GM12878 (cell line): ENCODE data around the gene MIS12. TPM values are rescaled to one million over a fixed set of nuclear protein-coding genes. Genes with fewer than 3 reads are reported as not detected.

ENCODE experiments used
- ATAC-seq: fragments of 200-7000 bp; cut with Tn5 transposase; 3 replicates; pipeline ENCODE4 v1.9.1; 2020; ENCODE audit warnings: mild to moderate bottlenecking, moderate library complexity
- BruUV-seq: library from RNA; stranded (reverse); fragments of 400-500 nt; replicated peaks from 2 replicates; lab custom pipeline; 2021; lab: Mats Ljungman, UMichigan
- CTCF ChIA-PET: fragments of 300-600 bp; sonication (Branson Sonifier 250); formaldehyde crosslinking; extraction: SDS; loops from one replicate; lab custom pipeline; 2021; ENCODE audit warnings: inconsistent platforms; lab: Yijun Ruan, JAX
- POLR2A ChIA-PET: fragments of 350-600 bp; formaldehyde crosslinking; extraction: SDS; loops from one replicate; lab custom pipeline; 2021; ENCODE audit warnings: inconsistent platforms; lab: Charles Lee
- RAD21 ChIA-PET: fragments of 300-600 bp; sonication (Branson Sonifier 250); formaldehyde crosslinking; loops from one replicate; lab custom pipeline; 2023; ENCODE audit warnings: antibody characterized with exemption; ENCODE audit not compliant: unreplicated experiment; lab: Charles Lee
- SMC1A ChIA-PET: fragments of 300-600 bp; sonication (Branson Sonifier 250); formaldehyde crosslinking; loops from one replicate; lab custom pipeline; 2023; ENCODE audit not compliant: unreplicated experiment, uncharacterized antibody; lab: Charles Lee
- DNase-seq: peaks from one replicate; pipeline ENCODE4 v3.0.0-alpha.2; 2011; ENCODE audit warnings: low read depth, low spot score
- FAIRE-seq: peaks from 3 replicates; lab custom pipeline; 2011; peaks lifted over from hg19 to GRCh38; lab: Jason Lieb, UNC
- H2AFZ ChIP-seq: 2 replicates; pipeline ENCODE4 v1.6.0; 2011; ENCODE audit warnings: low read depth, low read length, control low read depth; ENCODE audit not compliant: control insufficient read depth
- H3K27ac ChIP-seq: 2 replicates; pipeline ENCODE4 v1.5.1; 2011; ENCODE audit warnings: control low read depth; ENCODE audit not compliant: control insufficient read depth, insufficient read depth
- H3K27me3 ChIP-seq, 2 experiments: replicated peaks in 1 of 2; 2 replicates each; pipeline versions ENCODE4 v1.6.0 to v1.6.1; 2011; ENCODE audit warnings: low read length in 1 of 2; ENCODE audit not compliant: control insufficient read depth in 2 of 2, insufficient read depth in 2 of 2
- H3K36me3 ChIP-seq, 2 experiments: 2 replicates each; pipeline ENCODE4 v1.5.1; 2011; ENCODE audit warnings: low read length in 1 of 2; ENCODE audit not compliant: control insufficient read depth in 2 of 2, insufficient read depth in 2 of 2
- H3K4me1 ChIP-seq: 2 replicates; pipeline ENCODE4 v1.6.1; 2011; ENCODE audit warnings: mild to moderate bottlenecking, low read length, moderate library complexity, mixed read lengths; ENCODE audit not compliant: control insufficient read depth, insufficient read depth
- H3K4me2 ChIP-seq: 2 replicates; pipeline ENCODE4 v1.6.0; 2011; ENCODE audit warnings: control low read depth; ENCODE audit not compliant: control insufficient read depth, insufficient read depth
- H3K4me3 ChIP-seq: fragments of 200-600 bp; sonication (generic); 2 replicates; pipeline ENCODE4 v1.5.1; 2016
- H3K79me2 ChIP-seq: 2 replicates; pipeline ENCODE4 v1.6.0; 2011; ENCODE audit warnings: low read length; ENCODE audit not compliant: control insufficient read depth, insufficient read depth
- H3K9ac ChIP-seq: 2 replicates; pipeline ENCODE4 v1.8.0; 2011; ENCODE audit warnings: low read length, control low read depth, mixed read lengths; ENCODE audit not compliant: control insufficient read depth, insufficient read depth
- H3K9me3 ChIP-seq: replicated peaks from 3 replicates; pipeline ENCODE4 v1.5.1; 2011; ENCODE audit warnings: mild to moderate bottlenecking, low read length; ENCODE audit not compliant: control insufficient read depth, insufficient read depth
- H4K20me1 ChIP-seq: 2 replicates; pipeline ENCODE4 v1.6.0; 2011; ENCODE audit not compliant: control insufficient read depth, insufficient read depth
- ASH2L ChIP-seq: fragments of 300-600, 200-600 bp; sonication (generic); IDR thresholded peaks from 2 replicates; pipeline ENCODE4 v1.6.1; 2017; ENCODE audit warnings: low read depth, mild to moderate bottlenecking, borderline replicate concordance
- ATF2 ChIP-seq: IDR thresholded peaks from 2 replicates; pipeline ENCODE4 v1.6.1; 2012; ENCODE audit warnings: low read length, inconsistent platforms
- ATF7 ChIP-seq: fragments of 450-650 bp; IDR thresholded peaks from 2 replicates; pipeline ENCODE4 v1.6.1; 2016; ENCODE audit warnings: low read depth, mild to moderate bottlenecking
- CBX5 ChIP-seq: sonication (generic); IDR thresholded peaks from 2 replicates; pipeline ENCODE4 v1.6.1; 2016; ENCODE audit warnings: low read depth, moderate library complexity, mild to moderate bottlenecking, inconsistent platforms
- ETV6 ChIP-seq, 2 experiments: fragments of 450-650 bp in 1 of 2; IDR thresholded peaks in 1 of 2; conservative IDR thresholded peaks in 1 of 2; 2 replicates each; pipeline ENCODE4 v1.6.1; 2014; ENCODE audit warnings: antibody characterized with exemption in 1 of 2, borderline replicate concordance in 1 of 2, low read depth in 1 of 2, mild to moderate bottlenecking in 1 of 2, moderate library complexity in 1 of 2
- KLF5 ChIP-seq: fragments of 450-650 bp; IDR thresholded peaks from 2 replicates; pipeline ENCODE4 v1.6.1; 2014; ENCODE audit warnings: mild to moderate bottlenecking; ENCODE audit not compliant: partially characterized antibody
- RAD21 ChIP-seq: IDR thresholded peaks from 2 replicates; pipeline ENCODE4 v1.6.1; 2011; ENCODE audit warnings: mild to moderate bottlenecking, low read depth, low read length, moderate library complexity; ENCODE audit not compliant: insufficient read depth
- RFX5 ChIP-seq: IDR thresholded peaks from 2 replicates; pipeline ENCODE4 v1.6.1; 2011; ENCODE audit warnings: low read depth, low read length, improper control_type of control experiment
- SIX5 ChIP-seq: IDR thresholded peaks from 2 replicates; pipeline ENCODE4 v1.6.1; 2011; ENCODE audit warnings: mild to moderate bottlenecking, low read depth, low read length, moderate library complexity; ENCODE audit not compliant: severe bottlenecking
- SKIL ChIP-seq: fragments of 450-650 bp; IDR thresholded peaks from 2 replicates; pipeline ENCODE4 v1.6.1; 2017; ENCODE audit warnings: mild to moderate bottlenecking, low read depth, inconsistent platforms; ENCODE audit not compliant: poor library complexity, severe bottlenecking
- SMAD1 ChIP-seq: fragments of 450-650 bp; IDR thresholded peaks from 2 replicates; pipeline ENCODE4 v1.6.1; 2018; ENCODE audit warnings: mild to moderate bottlenecking, low read depth; ENCODE audit not compliant: partially characterized antibody
- TBL1XR1 ChIP-seq: IDR thresholded peaks from 2 replicates; pipeline ENCODE4 v1.6.1; 2012; ENCODE audit warnings: low read depth, low read length, improper control_type of control experiment
- TCF12 ChIP-seq: IDR thresholded peaks from 2 replicates; pipeline ENCODE4 v1.6.1; 2011; ENCODE audit warnings: low read depth, mild to moderate bottlenecking, low read length
- ZNF217 ChIP-seq: fragments of 450-650 bp; IDR thresholded peaks from 2 replicates; pipeline ENCODE4 v1.6.1; 2017; ENCODE audit warnings: antibody characterized with exemption, mild to moderate bottlenecking
- ZNF274 ChIP-seq: IDR thresholded peaks from one replicate; pipeline ENCODE4 v1.8.0; 2011; ENCODE audit not compliant: insufficient read length, insufficient read depth
- ZNF592 ChIP-seq: fragments of 450-650 bp; IDR thresholded peaks from 2 replicates; pipeline ENCODE4 v1.6.1; 2017; ENCODE audit warnings: mild to moderate bottlenecking, moderate library complexity
- WGBS: methylation state at CpG from one replicate; pipeline ENCODE4 v1.1.6; 2016; ENCODE audit warnings: low lambda C conversion rate; ENCODE audit not compliant: insufficient replicate concordance, insufficient coverage; ENCODE audit errors: missing lambda C conversion rate; 5-methylcytosine and 5-hydroxymethylcytosine counted together
- in situ Hi-C: fragments of 300-500 bp; cut with MboI; formaldehyde crosslinking; loops from 9 replicates; pipeline ENCODE4 v1.14.3; 2018; ENCODE audit warnings: mixed read lengths
- intact Hi-C: fragments of 100-400 bp; cut with micrococcal nuclease; formaldehyde crosslinking; loops from one replicate; pipeline ENCODE4 v1.14.2; 2022; ENCODE audit not compliant: unreplicated experiment
- polyA plus RNA-seq, 11 experiments: library from polyadenylated mRNA; depleted of rRNA in 4 of 11; unstranded in 6 of 11; stranded (reverse) in 5 of 11; fragments of >200 nt; fragmentation: Nextera tagmentation in 4 of 11; fragmentation: Illumina TruSeq in 1 of 11; extraction: Ambion mirVana in 4 of 11; extraction: Trizol in 1 of 11; gene quantifications; 1 replicate in 1 of 11; 2 replicates in 10 of 11; pipeline versions ENCODE4 v1.2.1 to v1.2.3, GENCODE V29; 2011 to 2016; ENCODE audit warnings: inconsistent platforms in 2 of 11, missing spikeins in 2 of 11, low read depth in 1 of 11
- total RNA-seq, 4 experiments: library from RNA; depleted of rRNA in 3 of 4; stranded (reverse); fragments of >200 nt in 3 of 4; fragmentation: Illumina TruSeq in 1 of 4; extraction: Trizol in 1 of 4; gene quantifications; 2 replicates each; pipeline versions ENCODE4 v1.2.1 to v1.2.3, GENCODE V29; 2013 to 2021

The MIS12 gene
- total and polyA plus RNA-seq, 10 of the 15 experiments (the other 5 are each of a cell fraction or from before 2014, with no cell fraction given), result 19.8 to 34.2 (median 25.0) TPM

- TF ChIP-seq CBX5 (no peak), ASH2L (no peak)
These were observed 42.6 kb upstream of the MIS12 start (continued) for GRCh38 chr17:5443728-5444127.

GRCh38 chr17:5444209-5444608 is 42.2 kb upstream of the MIS12 start:
- FAIRE-seq (no peak), DNase-seq (no peak), ATAC-seq (no peak)
- in situ Hi-C loops, result no loop called here
- 96% methylated on average over 22 of the region's 22 CpGs for WGBS
- ChIA-PET SMC1A (no interaction called here), RAD21 (no interaction called here), CTCF (no interaction called here), POLR2A (no interaction called here)
- no peaks in the 10 kb centered on the region for H4K20me1 ChIP-seq
- no peak for TF ChIP-seq ETV6 (conservative IDR thresholded peaks at IDR 0.05 in 1 of 2, IDR thresholded peaks at IDR 0.05 in 1 of 2; ENCODE audit: borderline replicate concordance in 1 of 2, low read depth in 1 of 2)
- no peak for TF ChIP-seq ZNF592
- TF ChIP-seq SMAD1, result no peak
- TF ChIP-seq ZNF274, result no peak
- TF ChIP-seq TCF12, result no peak
- TF ChIP-seq SIX5, result no peak
- no peak for TF ChIP-seq RFX5
- TF ChIP-seq ZNF217, result no peak
- no peak for TF ChIP-seq KLF5
- TF ChIP-seq SKIL, result no peak
- TF ChIP-seq TBL1XR1, result no peak
- TF ChIP-seq ATF2, result no peak
- no peak for TF ChIP-seq RAD21
- TF ChIP-seq ATF7, result no peak
- intact Hi-C loops, result no loop called here
- no peak overlapping the region for H3K4me3 ChIP-seq
- H3K27ac ChIP-seq, result no peak overlapping the region
- BruUV-seq, result no TSS peak
- H3K27me3 ChIP-seq, result no peaks in the 10 kb centered on the region
- H2AFZ ChIP-seq, result no peak overlapping the region
- H3K9ac ChIP-seq, result no peak overlapping the region
- no peaks in the 10 kb centered on the region; the same call in none of the 2 replicates for H3K79me2 ChIP-seq
- peaks cover 19 to 20% of the 10 kb centered on the region in 2 experiments for H3K36me3 ChIP-seq
- H3K4me1 ChIP-seq, result 0 out of 2 replicates have a peak, but pooled peaks cover 5% of the 10 kb centered on the region
- H3K4me2 ChIP-seq, result no peak overlapping the region
- H3K9me3 ChIP-seq, result no peaks in the 10 kb centered on the region
